GM19452 (cell line): ENCODE measurements around the gene ZIC5.

Experiments used
- ATAC-seq: cut with Tn5 transposase; IDR thresholded peaks from one replicate; pipeline ENCODE4 v1.9.1; 2021; ENCODE audit not compliant: unreplicated experiment

Gene ZIC5

GRCh38 chr13:99976575-99976974 is 5.0 kb upstream of the ZIC5 start:
- ATAC-seq, result no peak

- no peak for ATAC-seq
These were observed 4.1 kb upstream of the ZIC5 start for GRCh38 chr13:99975626-99976025.

GRCh38 chr13:99974939-99975561 is 3.5 kb upstream of the ZIC5 start:
- no peak for ATAC-seq

- no peak for ATAC-seq
These were observed 2.9 kb upstream of the ZIC5 start for GRCh38 chr13:99974296-99974938.

GRCh38 chr13:99973808-99974185 is 2.2 kb upstream of the ZIC5 start:
- no peak for ATAC-seq

- ATAC-seq, result no peak
These were observed 1.7 kb upstream of the ZIC5 start for GRCh38 chr13:99973163-99973807.

- ATAC-seq, result no peak
These were observed 694 bp upstream of the ZIC5 start for GRCh38 chr13:99972190-99972731.

GRCh38 chr13:99970651-99971575 is 654 bp downstream of the ZIC5 start:
- ATAC-seq, result no peak

- no peak for ATAC-seq
These were observed 1.5 kb downstream of the ZIC5 start for GRCh38 chr13:99969919-99970650.

GRCh38 chr13:99969453-99969918 is 2.1 kb downstream of the ZIC5 start:
- ATAC-seq, result no peak

- ATAC-seq, result no peak
These were observed 2.8 kb downstream of the ZIC5 start for GRCh38 chr13:99968521-99969452.

GRCh38 chr13:99967869-99968520 is 3.6 kb downstream of the ZIC5 start:
- ATAC-seq, result no peak

- no peak for ATAC-seq
These were observed 4.1 kb downstream of the ZIC5 start for GRCh38 chr13:99967498-99967868.

- ATAC-seq, result no peak
These were observed 5.3 kb downstream of the ZIC5 start for GRCh38 chr13:99966064-99966805.

- ATAC-seq, result no peak
These were observed 6.1 kb downstream of the ZIC5 start for GRCh38 chr13:99965329-99966000.

GRCh38 chr13:99963816-99964339 is 7.7 kb downstream of the ZIC5 start:
- ATAC-seq, result no peak

GRCh38 chr13:99962242-99962641 is 9.3 kb downstream of the ZIC5 start:
- ATAC-seq, result no peak
